Neural crest cell (in vitro differentiated cells): ENCODE data around the gene P2RX3. TPM values are rescaled to one million over a fixed set of nuclear protein-coding genes. Genes with fewer than 3 reads are reported as not detected.

ENCODE experiments used
- DNase-seq: peaks from one replicate; pipeline ENCODE4 v3.0.0; 2021; ENCODE audit warnings: low read depth, mixed read lengths, low spot score
- H3K27ac Mint-ChIP-seq: one replicate; pipeline ENCODE4 v1.8.0; 2021; ENCODE audit warnings: mild to moderate bottlenecking, mixed read lengths; ENCODE audit not compliant: unreplicated experiment
- H3K27me3 Mint-ChIP-seq: 2 replicates; pipeline ENCODE4 v1.8.0; 2021; ENCODE audit warnings: low read depth, mild to moderate bottlenecking, mixed read lengths
- H3K36me3 Mint-ChIP-seq: 2 replicates; pipeline ENCODE4 v1.8.0; 2021; ENCODE audit warnings: low read depth, mild to moderate bottlenecking, mixed read lengths
- H3K4me1 Mint-ChIP-seq: 2 replicates; pipeline ENCODE4 v1.8.0; 2021; ENCODE audit warnings: mixed read lengths
- H3K4me3 Mint-ChIP-seq: one replicate; pipeline ENCODE4 v1.8.0; 2021; ENCODE audit warnings: mild to moderate bottlenecking, mixed read lengths
- H3K9me3 Mint-ChIP-seq: 2 replicates; pipeline ENCODE4 v1.8.0; 2021; ENCODE audit warnings: mixed read lengths
- CTCF ChIP-seq: fragments of 200-600 bp; sonication (generic); conservative IDR thresholded peaks from 2 replicates; pipeline ENCODE4 v1.5.0; 2021; ENCODE audit warnings: antibody characterized with exemption, mild to moderate bottlenecking
- total RNA-seq: library from RNA; stranded (reverse); gene quantifications from 2 replicates; pipeline ENCODE4 v1.2.1, GENCODE V29; 2021

Gene P2RX3
- total RNA-seq, 1 donor from 2014 or later: 14.3 TPM

DNA sequence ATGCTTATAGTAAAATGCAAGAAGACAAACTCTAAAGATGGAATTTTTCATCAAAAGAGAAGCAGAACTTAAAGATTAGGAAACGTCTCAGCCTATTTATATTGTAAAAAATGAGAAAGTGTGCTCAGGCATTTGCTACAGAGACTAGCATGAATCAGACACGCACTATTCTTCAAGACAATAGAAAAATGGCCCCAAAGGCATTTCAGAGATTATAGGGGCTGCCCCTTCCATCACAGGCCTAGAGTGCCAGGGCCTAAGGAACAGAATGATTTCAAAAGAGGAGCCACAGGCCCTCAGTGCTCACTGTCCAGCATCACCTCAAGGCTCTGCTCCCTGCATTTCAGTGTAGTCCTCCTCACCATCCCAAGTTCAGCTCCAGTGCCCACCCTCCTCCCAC lies 40.9 kb upstream of the P2RX3 start:
- Mint-ChIP-seq H3K4me3 (no peak overlapping the region), H3K9me3 (no peaks in the 10 kb centered on the region), H3K27ac (no peak overlapping the region), H3K36me3 (peaks cover 41% of the 10 kb centered on the region), H3K4me1 (no peaks in the 10 kb centered on the region), H3K27me3 (no peaks in the 10 kb centered on the region)
- TF ChIP-seq CTCF: no peak
- no peak for DNase-seq

DNA sequence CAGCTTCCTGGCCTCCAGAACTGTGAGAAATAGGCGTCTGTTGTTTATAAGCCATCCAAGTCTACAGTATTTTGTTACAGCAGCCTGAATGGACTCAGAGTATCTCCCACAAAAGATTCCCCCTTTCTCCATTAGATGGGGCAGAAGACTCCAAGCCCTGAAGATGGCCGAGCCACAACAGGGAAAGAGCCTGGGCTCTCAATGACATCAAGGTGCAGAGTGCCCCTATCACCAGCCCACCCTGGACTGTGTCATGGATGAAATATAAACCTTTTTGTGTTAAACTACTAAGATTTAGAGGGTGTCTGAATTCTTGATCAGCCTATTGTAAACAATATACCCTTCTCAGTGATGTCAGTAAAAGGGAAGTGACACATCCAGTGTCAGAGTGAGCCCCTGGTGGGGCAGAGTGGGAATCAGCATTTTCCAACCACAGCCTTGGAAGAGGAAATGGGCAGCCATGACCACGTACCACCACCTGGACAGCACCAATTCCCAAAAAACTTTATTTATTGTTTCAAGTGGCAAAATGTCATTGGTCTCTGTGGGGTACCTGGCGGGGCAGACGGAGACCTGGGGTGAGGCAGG lies 38.9 kb upstream of the P2RX3 start:
- H3K36me3 Mint-ChIP-seq: peaks cover 41% of the 10 kb centered on the region
- H3K4me1 Mint-ChIP-seq: no peaks in the 10 kb centered on the region
- no peak overlapping the region for H3K4me3 Mint-ChIP-seq
- no peaks in the 10 kb centered on the region for H3K27me3 Mint-ChIP-seq
- H3K9me3 Mint-ChIP-seq: no peaks in the 10 kb centered on the region
- TF ChIP-seq CTCF: no peak
- DNase-seq: no peak
- no peak overlapping the region for H3K27ac Mint-ChIP-seq

GRCh38 chr11:57300785-57301184 lies 37.4 kb upstream of the P2RX3 start:
- H3K4me1 Mint-ChIP-seq: no peaks in the 10 kb centered on the region
- H3K9me3 Mint-ChIP-seq: no peaks in the 10 kb centered on the region
- DNase-seq: no peak
- no peaks in the 10 kb centered on the region for H3K27me3 Mint-ChIP-seq
- no peak overlapping the region for H3K27ac Mint-ChIP-seq
- no peak overlapping the region for H3K4me3 Mint-ChIP-seq
- TF ChIP-seq CTCF: no peak
- peaks cover 41% of the 10 kb centered on the region for H3K36me3 Mint-ChIP-seq

DNA sequence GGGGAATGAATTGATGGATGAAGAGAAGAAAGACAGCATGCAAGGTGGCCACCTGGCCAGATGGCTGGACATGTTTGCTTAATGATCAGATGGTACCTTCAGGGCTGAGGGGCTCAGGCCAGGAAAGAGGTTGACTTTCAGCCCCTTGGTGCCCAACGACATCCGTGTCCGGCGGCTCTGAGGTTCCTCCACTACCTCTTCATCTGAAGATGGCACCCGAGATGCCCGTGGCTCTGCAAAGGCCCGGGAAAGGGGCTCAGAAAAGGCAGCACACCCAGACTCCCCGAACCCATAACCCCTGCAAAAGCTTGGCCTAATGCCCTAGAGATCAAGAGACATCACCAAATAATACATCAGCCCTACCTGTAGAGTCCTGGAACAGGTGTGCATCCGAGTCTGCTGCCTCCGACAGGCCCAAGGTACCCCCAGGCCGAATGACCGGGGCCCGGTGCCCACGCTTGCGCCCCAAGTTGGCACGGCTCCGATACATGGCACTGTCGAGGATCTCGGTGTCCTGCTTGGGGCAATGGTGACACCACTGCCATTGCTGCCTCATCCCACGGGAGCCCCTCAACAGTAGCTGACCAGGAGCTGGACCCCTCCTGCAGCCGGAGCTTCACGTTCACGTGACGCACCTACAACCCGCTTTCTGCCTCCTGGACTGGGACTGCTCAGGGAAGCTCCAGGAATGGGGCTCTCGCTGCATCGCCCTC lies 36.3 kb upstream of the P2RX3 start:
- Mint-ChIP-seq H3K36me3 (peaks cover 37% of the 10 kb centered on the region), H3K4me3 (no peak overlapping the region), H3K9me3 (no peaks in the 10 kb centered on the region), H3K27ac (no peak overlapping the region), H3K27me3 (no peaks in the 10 kb centered on the region), H3K4me1 (no peaks in the 10 kb centered on the region)
- DNase-seq: no peak
- no peak for TF ChIP-seq CTCF

DNA sequence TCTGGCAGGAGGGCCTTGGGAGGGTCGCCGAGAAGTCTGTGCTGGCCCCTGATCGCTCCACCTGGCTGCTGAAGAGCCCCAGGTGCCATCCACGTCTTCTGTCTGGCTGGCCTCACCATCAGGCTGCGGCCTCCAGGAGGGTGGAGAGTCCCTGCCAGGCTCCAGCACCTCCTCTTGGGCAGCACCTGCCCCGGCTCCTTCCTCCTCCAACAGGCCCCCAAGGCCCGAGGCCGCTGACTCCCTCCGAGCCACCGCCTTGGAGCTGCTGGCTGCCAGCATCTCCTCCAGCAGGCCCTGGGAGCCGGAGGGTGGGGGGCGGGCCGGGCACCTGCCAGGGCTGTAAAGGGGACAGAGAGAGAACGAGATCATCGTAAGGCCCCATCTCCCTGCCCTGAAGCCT lies 35.7 kb upstream of the P2RX3 start:
- H3K4me1 Mint-ChIP-seq: no peaks in the 10 kb centered on the region
- no peaks in the 10 kb centered on the region for H3K27me3 Mint-ChIP-seq
- no peak overlapping the region for H3K4me3 Mint-ChIP-seq
- no peak for DNase-seq
- H3K9me3 Mint-ChIP-seq: no peaks in the 10 kb centered on the region
- peaks cover 33% of the 10 kb centered on the region for H3K36me3 Mint-ChIP-seq
- H3K27ac Mint-ChIP-seq: no peak overlapping the region
- TF ChIP-seq CTCF: no peak
